Endothelial cell of umbilical vein (primary cell): ENCODE results near the gene PTPN5. TPM values are rescaled to one million over a fixed set of nuclear protein-coding genes. Genes with fewer than 3 reads are reported as not detected.
"Not testable (repeated sequence)": the region's sequence is repeated elsewhere in the genome, so short reads cannot be mapped to it uniquely, and the experiment has no call there.

Experiments used
- BruUV-seq: library from RNA; stranded (reverse); fragments of 400-500 nt; replicated peaks from 2 replicates; lab custom pipeline; 2021; lab: Mats Ljungman, UMichigan
- CTCF ChIA-PET: fragments of 300-600, 350-600 bp; sonication (Branson Sonifier 250); formaldehyde crosslinking; loops from one replicate; lab custom pipeline; 2021; ENCODE audit warnings: antibody characterized with exemption, inconsistent platforms; lab: Charles Lee
- POLR2A ChIA-PET: fragments of 300-600, 350-600 bp; sonication (Branson Sonifier 250); formaldehyde crosslinking; loops from one replicate; lab custom pipeline; 2021; ENCODE audit warnings: antibody characterized with exemption, inconsistent platforms; lab: Charles Lee
- DNase-seq: peaks from one replicate; pipeline ENCODE4 v3.0.0-alpha.2; 2011; ENCODE audit warnings: low read depth, low spot score
- FAIRE-seq: peaks from 2 replicates; lab custom pipeline; 2011; peaks lifted over from hg19 to GRCh38; lab: Jason Lieb, UNC
- H2AFZ ChIP-seq: 2 replicates; pipeline ENCODE4 v1.6.0; 2012; ENCODE audit warnings: low read depth, low read length, control low read depth, inconsistent platforms
- H3K27ac ChIP-seq: 2 replicates; pipeline ENCODE4 v1.5.1; 2011; ENCODE audit warnings: low read depth, mild to moderate bottlenecking, control low read depth, low read length, moderate library complexity; ENCODE audit not compliant: insufficient read depth
- H3K27me3 ChIP-seq, 2 experiments: 2 replicates each; pipeline versions ENCODE4 v1.6.0 to v1.6.1; 2011; ENCODE audit warnings: low read length in 2 of 2, mixed read lengths in 1 of 2; ENCODE audit not compliant: control insufficient read depth in 2 of 2, insufficient read depth in 2 of 2
- H3K36me3 ChIP-seq, 2 experiments: 2 replicates in 1 of 2; 3 replicates in 1 of 2; pipeline ENCODE4 v1.5.1; 2011; ENCODE audit warnings: low read length in 2 of 2, mild to moderate bottlenecking in 1 of 2, moderate library complexity in 1 of 2; ENCODE audit not compliant: control insufficient read depth in 2 of 2, insufficient read depth in 2 of 2; ENCODE audit errors: extremely low read depth in 1 of 2
- H3K4me1 ChIP-seq: 3 replicates; pipeline ENCODE4 v1.5.1; 2011; ENCODE audit warnings: mild to moderate bottlenecking, low read length; ENCODE audit not compliant: control insufficient read depth, insufficient read depth; ENCODE audit errors: extremely low read depth
- H3K4me2 ChIP-seq: 2 replicates; pipeline ENCODE4 v1.6.1; 2011; ENCODE audit warnings: low read length, control low read depth, mixed read lengths; ENCODE audit not compliant: insufficient read depth
- H3K4me3 ChIP-seq, 3 experiments: fragments of 200-600 bp in 1 of 3; sonication (generic), shearing (Covaris generic) in 1 of 3; replicated peaks in 1 of 3; 2 replicates each; pipeline ENCODE4 v1.5.1; 2011 to 2016; ENCODE audit warnings: control low read depth in 3 of 3, low read length in 3 of 3, mild to moderate bottlenecking in 2 of 3, inconsistent platforms in 1 of 3, low read depth in 1 of 3, moderate library complexity in 1 of 3; ENCODE audit not compliant: insufficient read depth in 1 of 3
- H3K79me2 ChIP-seq: 2 replicates; pipeline ENCODE4 v1.6.0; 2012; ENCODE audit warnings: low read length, inconsistent platforms; ENCODE audit not compliant: control insufficient read depth, insufficient read depth
- H3K9ac ChIP-seq: replicated peaks from 2 replicates; pipeline ENCODE3; 2011; ENCODE audit warnings: low read length, control low read depth; ENCODE audit not compliant: insufficient read depth; ENCODE audit errors: extremely low read depth
- H3K9me1 ChIP-seq: replicated peaks from 3 replicates; pipeline ENCODE4 v1.6.0; 2011; ENCODE audit warnings: mild to moderate bottlenecking, low read length; ENCODE audit not compliant: control insufficient read depth, insufficient read depth; ENCODE audit errors: extremely low read depth
- H3K9me3 ChIP-seq: replicated peaks from 2 replicates; pipeline ENCODE4 v1.5.1; 2012; ENCODE audit warnings: low read length, inconsistent platforms; ENCODE audit not compliant: control insufficient read depth, insufficient read depth
- H4K20me1 ChIP-seq: replicated peaks from 2 replicates; pipeline ENCODE3; 2011; ENCODE audit warnings: mild to moderate bottlenecking, low read length; ENCODE audit not compliant: control insufficient read depth, insufficient read depth; ENCODE audit errors: extremely low read depth
- EZH2 ChIP-seq: IDR thresholded peaks from 2 replicates; pipeline ENCODE4 v1.6.1; 2012; ENCODE audit warnings: borderline replicate concordance, low read depth, mild to moderate bottlenecking, moderate library complexity, low read length, inconsistent platforms; ENCODE audit not compliant: severe bottlenecking
- FOS ChIP-seq: IDR thresholded peaks from 2 replicates; pipeline ENCODE4 v1.6.1; 2011; ENCODE audit warnings: mild to moderate bottlenecking, low read length, moderate library complexity, borderline replicate concordance; ENCODE audit not compliant: insufficient read depth
- GATA2 ChIP-seq: IDR thresholded peaks from 2 replicates; pipeline ENCODE4 v1.7.0; 2011; ENCODE audit warnings: low read depth, mild to moderate bottlenecking, moderate library complexity, mixed read lengths, low read length; ENCODE audit not compliant: insufficient read length, insufficient read depth
- JUN ChIP-seq: IDR thresholded peaks from 2 replicates; pipeline ENCODE4 v1.6.1; 2011; ENCODE audit warnings: borderline replicate concordance, low read depth; ENCODE audit not compliant: insufficient read length, insufficient read depth
- MYC ChIP-seq: IDR thresholded peaks from one replicate; pipeline ENCODE4 v1.6.1; 2011; ENCODE audit warnings: mild to moderate bottlenecking, low read depth, low read length
- POLR2A ChIP-seq: IDR thresholded peaks from 2 replicates; pipeline ENCODE4 v1.6.1; 2012; ENCODE audit warnings: low read depth, mild to moderate bottlenecking, control low read depth, low read length
- POLR2AphosphoS5 ChIP-seq: IDR thresholded peaks from 2 replicates; pipeline ENCODE4 v1.6.1; 2012; ENCODE audit warnings: low read depth, mild to moderate bottlenecking, control low read depth, low read length, moderate library complexity; ENCODE audit not compliant: insufficient read depth
- dilution Hi-C: fragments of 300-500 bp; cut with MboI; formaldehyde crosslinking; loops from one replicate; pipeline ENCODE4 v1.15.0; 2019; ENCODE audit warnings: low sequenced_read_pairs; ENCODE audit not compliant: extremely low pct_ligation_motif_present
- intact Hi-C: fragments of 100-400 bp; cut with micrococcal nuclease; formaldehyde crosslinking; loops from one replicate; pipeline ENCODE4 v1.10.0; 2022
- polyA plus RNA-seq, 4 experiments: library from polyadenylated mRNA; depleted of rRNA in 3 of 4; stranded (reverse) in 3 of 4; unstranded in 1 of 4; fragments of >200 nt; gene quantifications; 2 replicates each; pipeline versions ENCODE4 v1.2.1 to v1.2.3, GENCODE V29; 2011 to 2012; ENCODE audit warnings: missing spikeins in 1 of 4
- total RNA-seq: library from RNA; stranded (reverse); gene quantifications from 2 replicates; pipeline ENCODE4 v1.2.3, GENCODE V29; 2021
- TF ChIP-seq, protein P1 (sequence below), 2 donors: IDR thresholded peaks; 1 replicate in 1 of 2; 2 replicates in 1 of 2; pipeline ENCODE4 v1.5.1; 2011; ENCODE audit warnings: low read length in 2 of 2, mild to moderate bottlenecking in 2 of 2, moderate library complexity in 2 of 2, control low read depth in 1 of 2, inconsistent platforms in 1 of 2, low read depth in 1 of 2; ENCODE audit not compliant: insufficient read depth in 1 of 2; ENCODE audit errors: extremely low read depth in 1 of 2
- TF ChIP-seq, protein P2 (sequence below): IDR thresholded peaks from 2 replicates; pipeline ENCODE4 v1.6.1; 2011; ENCODE audit not compliant: insufficient read depth, insufficient read length

Gene PTPN5
- total and polyA plus RNA-seq, 2 donors (not counting 3 experiments of a cell fraction or from before 2014, with no cell fraction given) = not detected

DNA sequence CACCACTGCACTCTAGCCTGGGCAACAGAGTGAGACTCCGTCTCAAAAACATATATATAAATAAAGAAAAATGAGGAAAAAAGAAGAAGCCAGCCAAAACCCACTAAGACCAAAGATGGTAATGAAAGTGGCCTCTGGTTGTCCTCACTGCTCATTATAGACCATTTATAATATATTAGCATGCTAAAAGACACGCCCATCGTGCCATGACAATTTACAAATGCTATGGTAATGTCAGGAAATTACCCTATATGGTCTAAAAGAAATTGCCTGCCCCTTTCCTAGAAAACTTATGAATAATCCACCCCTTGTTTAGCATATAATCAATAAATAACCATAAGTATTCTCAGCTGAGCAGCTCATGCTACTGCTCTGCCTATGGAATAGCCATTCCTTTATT is 109.1 kb downstream of the PTPN5 start:
- no peak overlapping the region for H3K9ac ChIP-seq
- H3K4me2 ChIP-seq = no peak overlapping the region
- POLR2A ChIA-PET = no interaction called here
- no peak overlapping the region for H3K4me3 ChIP-seq
- FAIRE-seq (no peak), DNase-seq (no peak)
- no peaks in the 10 kb centered on the region for H3K36me3 ChIP-seq
- H3K27ac ChIP-seq = no peak overlapping the region
- no peaks in the 10 kb centered on the region for H3K79me2 ChIP-seq
- no peaks in the 10 kb centered on the region for H3K9me3 ChIP-seq
- dilution Hi-C loops = no loop called here
- no TSS peak for BruUV-seq
- H4K20me1 ChIP-seq = no peaks in the 10 kb centered on the region
- no peaks in the 10 kb centered on the region for H3K4me1 ChIP-seq
- no peak overlapping the region for H2AFZ ChIP-seq
- CTCF ChIA-PET = no interaction called here
- intact Hi-C loops = no loop called here
- TF ChIP-seq, protein P1, sequence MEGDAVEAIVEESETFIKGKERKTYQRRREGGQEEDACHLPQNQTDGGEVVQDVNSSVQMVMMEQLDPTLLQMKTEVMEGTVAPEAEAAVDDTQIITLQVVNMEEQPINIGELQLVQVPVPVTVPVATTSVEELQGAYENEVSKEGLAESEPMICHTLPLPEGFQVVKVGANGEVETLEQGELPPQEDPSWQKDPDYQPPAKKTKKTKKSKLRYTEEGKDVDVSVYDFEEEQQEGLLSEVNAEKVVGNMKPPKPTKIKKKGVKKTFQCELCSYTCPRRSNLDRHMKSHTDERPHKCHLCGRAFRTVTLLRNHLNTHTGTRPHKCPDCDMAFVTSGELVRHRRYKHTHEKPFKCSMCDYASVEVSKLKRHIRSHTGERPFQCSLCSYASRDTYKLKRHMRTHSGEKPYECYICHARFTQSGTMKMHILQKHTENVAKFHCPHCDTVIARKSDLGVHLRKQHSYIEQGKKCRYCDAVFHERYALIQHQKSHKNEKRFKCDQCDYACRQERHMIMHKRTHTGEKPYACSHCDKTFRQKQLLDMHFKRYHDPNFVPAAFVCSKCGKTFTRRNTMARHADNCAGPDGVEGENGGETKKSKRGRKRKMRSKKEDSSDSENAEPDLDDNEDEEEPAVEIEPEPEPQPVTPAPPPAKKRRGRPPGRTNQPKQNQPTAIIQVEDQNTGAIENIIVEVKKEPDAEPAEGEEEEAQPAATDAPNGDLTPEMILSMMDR (IDR thresholded peaks at IDR 0.05; ENCODE audit: extremely low read depth in 1 of 2, insufficient read depth in 1 of 2, low read depth in 1 of 2, low read length in 2 of 2) = no peak
- no peak for TF ChIP-seq POLR2A
- TF ChIP-seq FOS = no peak
- TF ChIP-seq MYC = no peak
- TF ChIP-seq JUN = no peak
- no peak for TF ChIP-seq EZH2
- no peak for TF ChIP-seq GATA2
- no peak for TF ChIP-seq POLR2AphosphoS5
- TF ChIP-seq, protein P2, sequence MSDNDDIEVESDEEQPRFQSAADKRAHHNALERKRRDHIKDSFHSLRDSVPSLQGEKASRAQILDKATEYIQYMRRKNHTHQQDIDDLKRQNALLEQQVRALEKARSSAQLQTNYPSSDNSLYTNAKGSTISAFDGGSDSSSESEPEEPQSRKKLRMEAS = no peak
- H3K9me1 ChIP-seq = no peaks in the 10 kb centered on the region
- peaks cover 0 to 2% of the 10 kb centered on the region in 2 experiments for H3K27me3 ChIP-seq

DNA sequence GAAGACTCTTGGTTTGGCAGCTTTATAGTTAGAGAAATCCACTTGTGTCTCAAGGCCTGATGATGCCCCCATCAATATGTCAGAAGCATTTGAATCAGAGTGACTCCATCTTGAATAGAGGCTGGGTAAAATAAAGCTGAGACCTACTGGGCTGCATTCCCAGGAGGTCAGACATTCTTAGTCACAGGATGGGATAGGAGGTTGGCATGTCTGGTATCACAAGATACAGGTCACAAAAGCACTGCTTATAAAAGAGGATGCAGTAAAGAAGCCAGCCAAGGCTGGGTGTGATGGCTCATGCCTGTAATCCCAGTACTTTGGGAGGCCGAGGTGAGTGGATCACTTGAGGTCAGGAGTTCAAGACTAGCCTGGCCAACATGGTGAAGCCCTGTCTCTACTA is 109.6 kb downstream of the PTPN5 start:
- FAIRE-seq, H3K27ac ChIP-seq, BruUV-seq, intact Hi-C loops, H3K27me3 ChIP-seq, DNase-seq, CTCF ChIA-PET, H4K20me1 ChIP-seq, H3K4me1 ChIP-seq, H3K4me2 ChIP-seq, H3K9me3 ChIP-seq, H3K79me2 ChIP-seq, H2AFZ ChIP-seq, H3K9me1 ChIP-seq, dilution Hi-C loops, H3K36me3 ChIP-seq, H3K4me3 ChIP-seq, H3K9ac ChIP-seq, POLR2A ChIA-PET: not testable (repeated sequence)
